HG02623 (cell line): ENCODE data around the gene FHL1.
"Not testable (repeated sequence)": the region's sequence is repeated elsewhere in the genome, so short reads cannot be mapped to it uniquely, and the experiment has no call there.

ENCODE experiments used
- ATAC-seq: cut with Tn5 transposase; IDR thresholded peaks from one replicate; pipeline ENCODE4 v1.9.1; 2021; ENCODE audit warnings: moderate library complexity; ENCODE audit not compliant: unreplicated experiment

FHL1 gene

DNA sequence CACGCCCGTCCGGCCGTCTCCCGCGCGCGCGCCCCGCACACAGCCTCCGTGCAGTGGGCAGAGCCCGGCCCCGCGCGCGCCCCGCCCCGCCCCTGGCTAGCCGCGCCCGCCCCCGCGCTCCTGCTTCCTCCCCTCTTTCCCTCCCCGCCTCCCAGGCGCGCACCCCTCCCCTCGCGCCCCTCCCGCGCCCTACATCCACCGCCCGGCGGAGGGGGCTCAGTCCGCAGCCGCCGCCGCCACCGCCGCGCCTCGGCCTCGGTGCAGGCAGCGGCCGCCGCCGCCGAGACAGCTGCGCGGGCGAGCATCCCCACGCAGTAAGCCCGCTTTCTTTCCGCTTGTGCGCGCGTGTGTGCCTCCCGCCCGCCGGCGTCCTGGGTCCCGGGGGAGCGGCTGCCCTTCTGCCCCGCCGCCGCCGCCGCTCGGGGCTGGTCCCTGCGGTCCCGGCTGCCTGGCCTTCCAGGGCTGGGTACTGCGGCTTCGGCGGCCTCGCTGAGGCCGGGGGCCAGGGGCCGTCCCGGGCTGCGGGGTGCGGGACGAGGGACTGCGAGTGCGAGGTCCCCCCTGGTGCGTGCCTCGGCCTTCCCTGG is at the start of gene FHL1:
Gene FHL1 (plus strand): TSS at position 219 of the 587 bp plus-strand sequence.
- peak; percentile 52 for ATAC-seq

DNA sequence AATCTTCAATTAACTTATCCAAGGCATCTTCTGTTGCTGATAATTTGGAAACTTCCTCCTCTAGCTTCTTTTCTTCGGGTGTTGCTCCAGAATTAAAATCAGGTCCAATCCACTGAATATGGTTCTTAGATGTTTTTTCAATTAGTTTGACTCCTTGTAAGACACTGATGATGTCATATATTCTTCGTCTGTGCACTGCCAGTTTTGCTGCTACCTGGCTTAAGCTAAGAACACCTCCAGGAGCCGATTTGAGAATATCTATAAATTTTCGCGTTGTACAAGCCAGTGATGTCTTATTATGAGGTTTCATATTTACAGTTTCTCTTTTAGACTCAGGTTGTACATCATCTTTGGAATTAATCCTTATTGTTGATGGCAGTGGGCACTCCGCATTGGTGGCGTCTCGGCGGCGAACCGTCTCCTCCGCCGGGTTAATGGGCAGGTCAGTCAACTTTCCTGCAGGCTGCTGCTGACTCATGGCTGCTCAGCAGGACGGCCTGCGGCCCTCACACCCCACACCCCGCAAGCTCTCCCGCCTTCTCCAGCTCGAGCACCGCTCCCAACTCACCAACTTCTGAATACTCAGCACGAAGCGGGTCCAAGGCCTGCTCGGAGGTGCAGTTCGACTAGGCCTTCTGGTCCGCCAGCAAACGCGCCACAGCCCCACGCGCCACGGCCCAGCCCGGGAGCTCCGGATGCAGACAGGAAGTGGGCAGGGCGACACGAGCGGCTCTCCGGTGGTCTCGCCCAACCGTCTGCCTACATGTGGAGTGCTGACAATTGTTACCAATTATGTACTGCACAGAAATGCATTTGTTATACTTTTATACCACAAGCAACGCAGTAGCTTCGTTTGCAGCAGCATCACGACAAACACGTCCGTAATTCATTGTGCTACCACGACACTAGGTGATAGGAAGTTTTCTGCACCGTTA is 49.2 kb upstream of the FHL1 start:
- ATAC-seq = no peak

DNA sequence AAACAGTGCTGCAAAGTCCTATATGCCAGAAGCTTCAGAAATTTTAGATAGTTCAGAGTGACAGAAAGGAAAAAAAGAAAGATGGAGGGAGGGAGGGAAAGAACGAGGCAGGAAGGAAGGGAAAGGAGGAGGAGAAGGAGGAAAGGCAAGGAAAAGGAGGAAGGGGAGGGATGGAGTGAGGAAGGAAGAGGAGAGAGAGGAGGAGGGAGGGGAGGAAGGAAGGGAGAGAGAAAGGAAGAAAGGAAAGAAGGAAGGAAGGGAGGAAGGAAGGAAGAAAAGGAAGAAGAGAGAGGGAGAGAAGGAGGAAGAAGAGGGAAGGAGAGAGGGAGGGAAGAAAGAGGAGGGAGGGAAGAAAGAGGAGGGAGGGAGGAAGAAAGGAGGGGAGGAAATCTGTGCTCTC is 42.4 kb upstream of the FHL1 start:
- ATAC-seq = no peak

DNA sequence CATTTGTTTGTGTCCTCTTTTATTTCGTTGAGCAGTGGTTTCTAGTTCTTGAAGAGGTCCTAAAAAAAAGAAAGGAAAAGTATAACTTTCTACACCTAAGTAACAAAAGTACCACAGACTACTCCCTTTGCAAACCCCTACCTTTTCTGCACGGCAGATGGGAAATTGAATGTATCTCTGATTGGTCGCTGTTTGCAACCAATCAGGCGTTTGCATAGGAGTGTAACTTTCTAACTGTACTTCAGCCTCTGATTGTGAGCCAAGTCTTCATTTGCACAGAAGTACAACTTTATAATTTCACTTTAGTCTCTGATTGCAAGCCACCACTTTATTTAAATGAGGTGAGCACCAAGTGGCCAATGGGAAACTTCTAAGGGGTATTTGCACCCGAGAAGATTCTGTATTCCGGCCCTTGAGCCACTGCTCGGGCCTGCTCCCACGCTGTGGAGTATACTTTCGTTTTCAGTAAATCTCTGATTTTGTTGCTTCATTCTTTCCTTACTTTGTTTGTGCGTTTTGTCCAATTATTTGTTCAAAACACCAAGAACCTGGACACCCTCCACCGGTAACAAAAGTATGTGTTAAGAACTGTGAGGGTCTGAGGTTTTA is 40.3 kb upstream of the FHL1 start:
- no peak for ATAC-seq

DNA sequence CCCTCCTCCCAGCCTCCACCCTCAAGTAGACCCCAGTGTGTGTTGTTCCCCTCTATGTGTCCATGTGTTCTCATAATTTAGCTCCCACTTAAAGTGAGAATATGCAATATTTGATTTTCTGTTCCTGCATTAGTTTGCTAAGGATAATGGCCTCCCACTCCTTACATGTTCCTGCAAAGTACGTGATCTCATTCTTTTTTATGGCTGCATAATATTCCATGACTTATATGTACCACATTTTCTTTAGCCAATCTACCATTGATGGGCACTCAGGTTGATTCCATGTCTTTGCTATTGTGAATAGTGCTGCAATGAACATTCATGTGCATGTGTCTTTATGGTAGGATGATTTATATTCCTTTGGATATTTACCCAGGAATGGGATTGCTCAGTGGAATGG is 38.4 kb upstream of the FHL1 start:
- not testable (repeated sequence) for ATAC-seq

DNA sequence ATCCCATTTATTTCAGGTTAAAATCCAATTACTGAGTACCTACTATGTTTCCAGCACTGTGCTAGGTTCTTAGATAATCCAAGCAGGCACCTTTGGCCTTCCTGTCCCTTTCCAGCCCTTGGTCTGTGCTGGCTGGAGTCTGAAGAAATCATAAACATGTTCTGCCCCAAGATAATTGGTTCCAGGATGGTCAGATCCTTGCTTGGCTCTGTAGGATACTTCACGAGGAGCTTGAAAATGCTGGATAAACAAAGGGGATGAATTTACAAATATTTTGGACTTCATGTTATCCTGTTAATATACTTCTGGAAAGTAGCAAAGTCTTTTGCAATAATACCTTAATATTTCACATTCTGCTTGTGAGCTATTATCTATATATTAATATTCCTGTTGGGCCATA is 35.0 kb upstream of the FHL1 start:
- no peak for ATAC-seq

DNA sequence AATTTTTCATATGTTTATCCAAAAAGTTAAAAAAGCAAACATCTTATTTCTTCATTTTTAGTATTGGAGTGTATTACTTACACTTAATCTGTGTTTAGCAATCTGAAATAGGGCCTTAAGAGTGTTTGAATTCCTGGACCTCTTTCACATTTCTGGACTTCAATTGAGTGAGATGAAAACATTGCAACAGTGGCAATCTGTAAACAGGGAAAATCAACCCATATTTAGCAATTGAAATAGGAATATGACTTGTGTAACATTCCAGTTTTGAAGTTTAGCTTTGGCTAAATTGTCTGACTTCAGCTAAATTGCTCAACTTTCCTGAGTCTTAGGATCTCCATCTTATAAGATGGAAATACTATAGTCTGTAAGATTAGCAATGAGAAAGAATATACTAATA is 34.6 kb upstream of the FHL1 start:
- no peak for ATAC-seq

DNA sequence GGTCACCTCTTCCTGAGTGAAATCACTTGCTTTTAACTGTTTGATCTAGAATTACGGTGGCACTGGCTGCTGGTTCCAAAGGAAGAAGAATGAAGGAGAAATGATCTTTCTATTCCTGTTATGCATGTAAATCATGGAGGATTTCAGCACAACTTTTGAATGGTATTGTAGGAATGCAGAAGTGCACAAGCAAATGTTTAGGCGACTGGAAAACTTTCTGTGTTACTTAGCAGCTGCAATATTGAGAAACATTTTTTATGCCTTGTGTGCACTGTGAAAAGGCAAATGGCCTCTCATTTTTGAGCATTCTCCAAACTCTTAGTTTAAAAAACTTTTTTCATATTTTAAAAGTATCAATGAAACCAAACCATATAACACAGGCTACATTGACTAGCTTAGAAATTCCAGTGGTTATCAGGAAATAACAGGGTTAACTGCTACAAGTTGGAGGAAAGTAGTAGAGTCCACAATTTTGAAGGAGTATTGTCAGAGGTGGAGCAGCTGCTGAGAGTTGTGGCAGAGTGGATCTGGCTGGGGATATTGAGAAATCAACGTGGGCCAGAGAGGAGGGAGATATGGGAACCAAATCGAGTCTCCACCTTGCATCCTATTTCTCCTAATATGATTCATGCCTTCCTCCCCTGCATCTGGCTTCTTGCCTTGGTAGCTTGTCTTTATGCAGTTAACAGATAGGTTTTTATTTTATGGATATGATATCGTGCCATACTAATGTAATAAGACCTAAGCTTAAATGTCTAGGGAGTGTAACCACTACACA is 32.0 kb upstream of the FHL1 start:
- ATAC-seq = no peak

DNA sequence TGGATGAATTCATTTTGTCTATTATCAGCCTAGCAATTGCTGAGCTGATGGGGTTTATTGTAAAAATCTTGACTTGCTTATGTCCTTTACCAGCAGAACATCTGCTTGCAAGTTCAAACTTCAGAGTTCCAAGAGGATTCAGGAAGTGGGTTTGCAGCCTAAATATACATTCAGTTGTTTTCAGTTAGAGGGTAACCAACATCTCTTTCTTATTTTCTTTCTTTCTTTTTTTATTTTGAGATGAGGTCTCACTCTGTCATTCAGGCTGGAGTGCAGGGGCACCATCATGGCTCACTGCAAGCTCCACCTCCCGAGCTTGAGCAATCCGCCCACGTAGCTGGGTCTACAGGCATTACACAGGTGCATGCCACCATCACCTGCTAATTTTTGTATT is 31.4 kb upstream of the FHL1 start:
- ATAC-seq = no peak

DNA sequence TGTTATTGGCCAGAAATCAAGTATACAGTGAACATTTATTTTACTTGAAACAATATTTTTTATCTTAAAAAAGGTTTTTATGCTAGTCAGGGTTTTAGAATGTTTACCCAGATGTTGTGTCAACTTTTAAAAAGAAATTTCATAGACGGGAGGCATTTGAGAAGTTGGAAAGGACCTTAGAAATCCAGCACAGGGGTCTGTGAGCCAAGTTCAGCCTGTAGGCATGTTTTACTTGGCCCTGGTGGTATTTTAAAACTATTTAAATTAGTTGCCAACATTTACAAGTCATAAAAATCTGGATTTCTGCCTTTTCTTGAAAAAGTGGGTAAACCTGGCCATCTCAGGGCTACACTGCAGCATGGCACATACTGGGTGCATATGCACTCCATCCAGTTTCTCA is 25.5 kb upstream of the FHL1 start:
- ATAC-seq = no peak

DNA sequence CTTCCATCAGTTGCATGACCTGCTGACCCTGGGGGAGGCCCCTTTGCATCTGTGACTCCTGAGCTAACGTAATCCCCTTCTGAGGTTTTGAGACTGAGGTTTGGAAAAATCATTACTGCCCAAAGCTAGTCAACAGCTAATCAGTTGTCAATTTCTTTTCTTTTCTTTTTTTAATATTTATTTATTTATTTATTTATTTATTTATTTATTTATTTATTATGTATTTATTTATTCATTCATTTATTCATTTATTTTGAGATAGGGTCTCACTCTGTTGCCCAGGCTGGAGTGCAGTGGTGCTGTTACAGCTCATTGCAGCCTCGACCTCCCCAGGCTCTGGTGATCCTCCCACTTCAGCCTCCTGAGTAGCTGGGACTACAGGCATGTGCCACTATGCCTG is 25.1 kb upstream of the FHL1 start:
- no peak for ATAC-seq

DNA sequence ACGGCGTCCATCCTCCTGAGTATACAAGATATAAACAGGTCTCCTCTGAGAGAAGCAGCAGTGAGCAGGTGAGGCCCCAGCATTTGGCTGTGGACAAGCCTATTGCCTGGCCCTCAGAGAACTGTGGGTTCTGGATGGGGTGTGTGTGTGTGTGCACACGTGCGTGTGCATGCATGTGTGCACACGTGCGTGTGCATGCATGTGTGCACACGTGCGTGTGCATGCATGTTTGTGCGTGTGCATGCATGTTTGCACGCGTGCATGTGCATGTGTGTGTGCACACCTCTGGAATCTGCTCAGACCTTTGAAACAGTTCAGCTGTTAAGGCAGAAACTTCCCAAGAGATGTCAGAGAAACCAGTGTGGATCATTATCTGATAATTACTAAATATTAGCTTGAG is 22.2 kb upstream of the FHL1 start:
- no peak for ATAC-seq

DNA sequence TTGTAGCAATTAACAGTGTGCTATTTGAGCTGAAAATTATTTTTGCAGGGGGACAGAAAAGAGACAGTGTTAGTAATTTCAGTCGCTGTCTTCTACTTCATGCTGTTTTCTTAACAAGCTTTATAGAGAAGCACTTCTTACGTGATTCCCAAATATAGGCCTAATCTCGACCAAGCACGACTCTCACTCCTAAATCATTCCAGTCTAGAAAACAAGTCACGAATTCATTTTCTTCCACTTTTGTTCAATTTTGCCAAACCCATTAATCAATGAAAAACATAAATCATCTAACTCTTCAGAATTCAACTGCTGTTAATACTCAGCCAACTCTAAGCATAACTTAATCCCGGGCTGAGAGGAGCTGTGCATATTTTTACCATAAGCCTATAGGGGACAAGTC is 21.0 kb upstream of the FHL1 start:
- ATAC-seq = no peak

DNA sequence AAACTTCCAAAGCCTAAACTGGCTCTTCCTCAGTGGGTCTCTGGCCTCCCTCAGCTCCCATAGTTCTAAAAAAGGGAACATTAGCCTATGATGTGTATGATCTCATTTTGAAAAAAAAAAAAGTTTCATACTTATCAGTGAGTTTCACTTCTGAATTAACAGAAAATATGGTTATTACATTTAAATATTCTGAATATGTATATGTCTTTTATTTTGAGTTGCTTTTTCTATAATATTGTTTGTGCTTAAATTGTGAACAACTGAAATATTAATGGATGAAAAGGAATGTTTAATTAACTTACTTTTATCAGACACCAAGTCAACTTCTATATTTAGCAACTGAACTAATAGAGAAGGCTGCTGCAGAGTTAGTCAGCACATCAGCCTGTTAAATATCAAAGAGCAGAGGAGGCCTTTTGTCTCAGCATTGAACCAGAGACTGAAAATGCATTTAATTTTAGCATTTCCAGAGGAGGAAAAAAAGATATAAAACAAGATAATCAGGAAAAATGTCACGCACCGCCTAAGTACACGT is 20.4 kb upstream of the FHL1 start:
- ATAC-seq = no peak

DNA sequence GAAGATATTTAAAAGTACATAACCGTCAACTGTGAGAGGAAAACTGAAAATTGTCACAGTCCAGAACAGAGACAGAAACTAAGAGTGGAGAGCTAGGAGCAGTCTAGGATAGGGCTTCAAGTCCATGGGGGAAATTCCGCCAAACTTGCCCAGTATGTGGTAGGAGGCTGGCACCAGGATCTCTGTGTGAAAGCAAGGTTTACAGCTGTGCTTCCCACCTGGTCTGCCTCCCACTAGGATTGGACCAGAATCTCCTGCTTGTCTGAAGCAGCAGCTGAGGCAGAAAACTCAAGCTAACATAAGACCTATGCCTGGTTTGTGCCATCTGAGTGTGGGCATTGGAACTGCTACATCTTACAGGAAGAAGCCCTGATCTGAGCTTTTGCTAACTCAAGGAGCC is 18.6 kb upstream of the FHL1 start:
- ATAC-seq = no peak

DNA sequence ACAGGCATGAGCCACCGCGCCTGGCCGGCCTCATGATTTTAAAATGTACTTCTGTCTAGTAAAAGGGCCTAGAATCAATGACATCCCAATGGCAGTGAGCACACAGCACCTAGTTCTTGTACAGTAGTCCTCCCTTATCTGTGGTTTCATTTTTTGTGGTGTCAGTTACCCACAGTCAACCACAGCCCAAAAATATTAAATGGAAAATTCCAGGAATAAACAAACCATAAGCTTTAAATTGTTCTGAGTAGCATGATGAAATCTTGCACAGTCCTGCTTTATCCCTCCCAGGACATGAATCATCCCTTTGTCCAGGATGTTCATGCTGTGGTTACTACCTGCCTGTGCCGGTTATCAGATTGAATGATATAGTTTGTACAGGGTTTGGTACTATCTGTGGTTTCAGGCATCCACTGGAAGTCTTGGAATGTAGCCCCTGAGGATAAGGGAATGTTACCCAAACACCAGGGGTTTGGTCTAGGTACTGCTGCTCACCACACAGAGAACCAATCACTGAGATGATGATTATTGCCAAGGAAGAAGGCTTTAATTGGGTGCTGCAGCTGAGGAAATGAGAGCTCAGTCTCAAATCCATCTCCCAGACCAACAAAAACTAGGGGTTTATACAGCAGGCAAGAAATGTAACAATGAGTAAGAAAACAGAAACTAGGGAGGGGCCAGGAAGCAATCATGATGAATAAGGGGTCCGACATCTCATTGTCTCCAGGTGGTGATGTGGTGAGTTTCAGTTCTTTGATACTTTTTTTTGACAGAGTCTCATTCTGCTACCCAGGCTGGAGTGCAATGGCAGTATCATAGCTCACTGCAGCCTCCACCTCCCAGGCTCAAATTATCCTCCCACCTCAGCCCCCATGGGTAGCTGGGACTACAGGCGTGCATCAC is 16.2 kb upstream of the FHL1 start:
- ATAC-seq = no peak

DNA sequence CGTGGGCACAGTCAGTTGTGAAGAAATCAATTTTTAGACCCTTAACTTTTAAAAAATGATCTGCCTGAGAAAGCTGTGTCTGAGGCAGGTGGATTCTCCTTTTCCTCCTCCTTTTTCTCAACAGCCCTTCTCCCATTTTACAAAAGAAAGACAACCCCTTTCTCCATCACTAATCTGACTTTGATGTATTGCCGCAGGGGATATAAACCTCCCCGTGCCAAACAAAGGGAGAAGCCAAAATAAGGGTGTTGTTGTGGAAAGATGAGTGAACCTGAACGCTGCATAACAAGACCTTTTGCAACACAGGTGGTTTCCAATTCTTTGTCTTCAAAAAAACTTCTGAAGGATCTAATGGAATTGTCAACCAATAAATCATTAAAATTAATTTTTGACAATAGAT is 8.4 kb upstream of the FHL1 start:
- ATAC-seq = no peak

DNA sequence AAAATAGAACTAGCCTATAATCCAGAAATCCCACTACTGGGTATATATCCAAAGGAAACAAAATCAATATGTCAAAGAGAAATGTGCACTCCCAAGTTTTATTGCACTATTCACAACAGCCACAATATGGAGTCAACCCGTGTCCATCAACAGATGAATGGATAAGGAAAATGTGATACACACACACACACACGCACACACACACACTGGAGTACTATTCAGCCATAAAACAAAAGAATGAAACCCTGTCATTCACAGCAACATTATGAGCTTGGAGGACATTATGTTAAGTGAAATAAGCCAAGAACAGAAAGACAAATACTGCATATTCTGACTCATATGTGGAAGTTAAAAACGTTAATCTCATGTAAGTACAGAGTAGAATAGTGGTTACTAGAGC is 5.8 kb upstream of the FHL1 start:
- no peak for ATAC-seq

DNA sequence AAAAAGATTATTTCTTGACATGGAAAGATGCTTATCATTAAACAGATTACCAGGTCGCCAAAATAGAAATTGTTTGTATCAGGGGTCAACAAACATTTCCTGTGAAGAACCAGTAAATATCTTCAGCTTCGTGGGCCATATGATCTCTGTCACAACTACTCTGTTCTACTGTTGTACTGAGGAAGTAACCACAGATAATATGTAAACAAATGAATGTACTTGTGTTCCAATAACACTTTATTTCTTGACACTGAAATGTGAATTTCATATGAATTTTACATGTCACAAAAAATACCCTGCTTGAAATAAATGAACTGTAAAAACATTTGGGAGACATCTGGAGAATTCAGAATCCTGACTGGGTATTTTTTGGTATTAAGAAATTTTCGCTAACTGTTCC is 4.7 kb upstream of the FHL1 start:
- ATAC-seq = no peak

DNA sequence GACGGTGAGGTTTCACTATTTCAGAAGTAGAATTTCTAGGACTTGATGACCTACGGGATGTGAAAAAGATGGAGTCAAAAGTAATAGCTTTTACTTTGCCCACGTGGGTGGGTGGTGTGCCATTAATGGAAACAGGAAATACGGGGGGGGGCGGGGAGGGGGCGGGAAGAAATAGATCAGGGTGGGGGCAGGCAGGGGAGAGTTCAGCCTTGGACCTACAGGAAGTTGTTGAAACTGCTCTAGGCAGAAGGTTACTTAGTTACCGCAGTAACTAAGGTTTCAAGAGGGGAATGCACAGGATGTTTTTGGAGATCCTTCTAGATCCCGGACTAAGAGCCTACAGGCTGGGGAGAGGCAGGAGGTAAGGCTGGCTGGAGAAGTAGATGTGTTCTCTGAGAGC is 3.6 kb upstream of the FHL1 start:
- no peak for ATAC-seq
